GM23338 (cell line): ENCODE measurements around the gene SPPL2C. TPM values are rescaled to one million over a fixed set of nuclear protein-coding genes. Genes with fewer than 3 reads are reported as not detected.

Experiments used
- ATAC-seq: fragments of 200-7000 bp; cut with Tn5 transposase; 3 replicates; pipeline ENCODE4 v1.9.1; 2020
- DNase-seq: peaks from one replicate; pipeline ENCODE4 v3.0.0-alpha.2; 2015; ENCODE audit warnings: low spot score
- H2AFZ ChIP-seq: fragments of 200-600 bp; sonication (generic); 2 replicates; pipeline ENCODE4 v1.8.0; 2016; ENCODE audit warnings: antibody characterized with exemption, mild to moderate bottlenecking, moderate library complexity
- H3F3A ChIP-seq: fragments of 200-600 bp; sonication (generic); replicated peaks from 2 replicates; pipeline ENCODE4 v1.8.0; 2017; ENCODE audit warnings: antibody characterized with exemption, mixed run types, low read depth
- H3K27ac ChIP-seq: fragments of 200-600 bp; sonication (generic); 2 replicates; pipeline ENCODE4 v1.6.1; 2016; ENCODE audit warnings: low read depth
- H3K27me3 ChIP-seq: fragments of 200-600 bp; sonication (generic); 2 replicates; pipeline ENCODE4 v1.8.0; 2016; ENCODE audit warnings: mild to moderate bottlenecking, mixed run types, moderate library complexity; ENCODE audit not compliant: insufficient read depth
- H3K36me3 ChIP-seq: fragments of 200-600 bp; sonication (generic); 2 replicates; pipeline ENCODE4 v1.8.0; 2016; ENCODE audit warnings: mild to moderate bottlenecking; ENCODE audit not compliant: insufficient read depth
- H3K4me1 ChIP-seq: fragments of 200-600 bp; sonication (generic); 2 replicates; pipeline ENCODE4 v1.8.0; 2016; ENCODE audit warnings: mild to moderate bottlenecking, moderate library complexity; ENCODE audit not compliant: insufficient read depth
- H3K4me2 ChIP-seq: fragments of 200-600 bp; sonication (generic); 2 replicates; pipeline ENCODE4 v1.7.1; 2017; ENCODE audit warnings: mixed run types
- H3K4me3 ChIP-seq: fragments of 200-600 bp; sonication (generic); 2 replicates; pipeline ENCODE4 v1.6.1; 2016; ENCODE audit warnings: mixed run types
- H3K79me2 ChIP-seq: fragments of 200-600 bp; sonication (generic); replicated peaks from 2 replicates; pipeline ENCODE4 v1.8.0; 2017; ENCODE audit warnings: mild to moderate bottlenecking; ENCODE audit not compliant: insufficient read depth
- H3K9me2 ChIP-seq: fragments of 200-600 bp; sonication (generic); 2 replicates; pipeline ENCODE4 v1.8.0; 2017; ENCODE audit not compliant: insufficient read depth
- H4K20me1 ChIP-seq: fragments of 200-600 bp; sonication (generic); replicated peaks from 2 replicates; pipeline ENCODE4 v1.8.0; 2017; ENCODE audit warnings: mild to moderate bottlenecking; ENCODE audit not compliant: insufficient read depth
- H3K27ac Mint-ChIP-seq: 2 replicates; pipeline ENCODE4 v1.8.0; 2020; ENCODE audit warnings: inconsistent platforms, mild to moderate bottlenecking, moderate library complexity, mixed read lengths
- H3K27me3 Mint-ChIP-seq: 3 replicates; pipeline ENCODE4 v1.8.0; 2022; ENCODE audit warnings: low read depth, mild to moderate bottlenecking, moderate library complexity, mixed read lengths, inconsistent platforms; ENCODE audit not compliant: insufficient read depth, poor library complexity
- H3K36me3 Mint-ChIP-seq: 3 replicates; pipeline ENCODE4 v1.8.0; 2021; ENCODE audit warnings: low read depth, mild to moderate bottlenecking, inconsistent platforms, moderate library complexity, mixed read lengths
- H3K4me1 Mint-ChIP-seq: 3 replicates; pipeline ENCODE4 v1.8.0; 2020; ENCODE audit warnings: mild to moderate bottlenecking, inconsistent platforms, mixed read lengths
- H3K4me3 Mint-ChIP-seq: 3 replicates; pipeline ENCODE4 v1.8.0; 2021; ENCODE audit warnings: moderate library complexity, mild to moderate bottlenecking, inconsistent platforms, mixed read lengths
- H3K9me3 Mint-ChIP-seq: 3 replicates; pipeline ENCODE4 v1.8.0; 2020; ENCODE audit warnings: moderate library complexity, mild to moderate bottlenecking, inconsistent platforms, mixed read lengths
- CREB1 ChIP-seq: fragments of 250-450 bp; sonication (Bioruptor Pico); IDR thresholded peaks from 2 replicates; pipeline ENCODE4 v1.5.0; 2020; ENCODE audit warnings: low read depth, mild to moderate bottlenecking, moderate library complexity
- CTCF ChIP-seq, 2 experiments: fragments of 200-600 bp in 1 of 2; sonication (generic) in 1 of 2; conservative IDR thresholded peaks; 2 replicates each; pipeline versions ENCODE4 v1.5.1 to v1.6.1; 2016 to 2017; ENCODE audit warnings: antibody characterized with exemption in 2 of 2, low read depth in 2 of 2, mild to moderate bottlenecking in 2 of 2, moderate library complexity in 1 of 2
- EZH2 ChIP-seq: fragments of 200-600 bp; sonication (generic); IDR thresholded peaks from one replicate; pipeline ENCODE4 v1.8.0; 2017; ENCODE audit warnings: antibody characterized with exemption, mild to moderate bottlenecking, low read depth; ENCODE audit not compliant: unreplicated experiment
- EZH2phosphoT487 ChIP-seq: fragments of 200-600 bp; sonication (generic); IDR thresholded peaks from one replicate; pipeline ENCODE4 v1.8.1; 2018; ENCODE audit warnings: antibody characterized with exemption; ENCODE audit not compliant: unreplicated experiment
- STAT1 ChIP-seq: IDR thresholded peaks from one replicate; pipeline ENCODE4 v1.6.1; 2016; ENCODE audit warnings: antibody characterized with exemption; ENCODE audit not compliant: unreplicated experiment
- ZNF114 ChIP-seq: fragments of 250-450 bp; sonication (Bioruptor Pico); IDR thresholded peaks from 2 replicates; pipeline ENCODE4 v1.5.0; 2020; ENCODE audit warnings: mild to moderate bottlenecking, moderate library complexity
- ZNF331 ChIP-seq: fragments of 250-450 bp; sonication (Bioruptor Pico); IDR thresholded peaks from 2 replicates; pipeline ENCODE4 v1.5.0; 2020; ENCODE audit warnings: low read depth, mild to moderate bottlenecking, moderate library complexity
- ZNF462 ChIP-seq: fragments of 250-450 bp; sonication (Bioruptor Pico); IDR thresholded peaks from 2 replicates; pipeline ENCODE4 v1.5.0; 2020; ENCODE audit warnings: mild to moderate bottlenecking, moderate library complexity
- polyA plus RNA-seq: library from polyadenylated mRNA; unstranded; fragments of >200 nt; fragmentation: Nextera tagmentation; extraction: Ambion mirVana; gene quantifications from 2 replicates; pipeline ENCODE4 v1.2.1, GENCODE V29; 2016
- total RNA-seq: library from RNA; depleted of rRNA; stranded (reverse); fragments of >200 nt; shearing (Covaris generic); gene quantifications from 2 replicates; pipeline ENCODE4 v1.2.3, GENCODE V29; 2014
- TF ChIP-seq, protein P1 (sequence below): IDR thresholded peaks from one replicate; pipeline ENCODE4 v1.6.1; 2018; ENCODE audit warnings: antibody characterized with exemption; ENCODE audit not compliant: unreplicated experiment

Gene SPPL2C
- total and polyA plus RNA-seq, 2 experiments from 2014 or later, result 0.14 TPM; not detected in 1

DNA sequence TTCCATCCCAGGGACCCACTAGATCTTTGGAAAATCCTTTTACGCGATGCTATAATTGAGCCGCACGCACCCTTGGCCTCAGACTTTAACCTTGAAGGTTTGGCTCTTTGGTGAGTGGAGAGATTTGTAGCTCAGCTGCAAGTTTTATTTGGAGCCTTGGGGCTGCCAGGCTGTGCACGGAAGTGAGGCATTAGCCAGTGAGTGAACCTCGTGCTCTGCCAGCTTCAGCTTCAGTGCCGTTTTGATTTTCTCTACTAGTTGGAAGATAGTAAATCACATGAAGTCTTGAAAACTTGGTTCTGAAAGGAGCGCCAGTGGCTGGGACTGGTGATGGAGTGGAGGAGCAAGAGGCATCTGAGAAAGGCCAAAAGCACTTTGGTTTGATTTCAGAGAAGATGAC, 43.3 kb upstream of the SPPL2C start:
- H3F3A ChIP-seq, result no peaks in the 10 kb centered on the region
- H3K9me3 Mint-ChIP-seq, result no peaks in the 10 kb centered on the region
- H2AFZ ChIP-seq, result no peak overlapping the region
- TF ChIP-seq ZNF331 (CRISPR knock-in tag), result no peak
- TF ChIP-seq ZNF114 (CRISPR knock-in tag), result no peak
- TF ChIP-seq CTCF (conservative IDR thresholded peaks at IDR 0.05; ENCODE audit: low read depth in 2 of 2), result no peak
- no peak for TF ChIP-seq ZNF462 (CRISPR knock-in tag)
- H3K36me3 ChIP-seq, result no peaks in the 10 kb centered on the region
- no peaks in the 10 kb centered on the region for H4K20me1 ChIP-seq
- no peak; the same call in 2 of the 3 replicates for ATAC-seq
- no peak overlapping the region for H3K4me2 ChIP-seq
- no peak overlapping the region for H3K27ac ChIP-seq
- H3K9me2 ChIP-seq, result no peaks in the 10 kb centered on the region
- no peak overlapping the region for H3K4me3 Mint-ChIP-seq
- H3K27me3 Mint-ChIP-seq, result peaks cover 19% of the 10 kb centered on the region
- no peak overlapping the region for H3K4me3 ChIP-seq
- H3K79me2 ChIP-seq, result no peaks in the 10 kb centered on the region
- H3K4me1 ChIP-seq, result 0 out of 2 replicates have a peak, but pooled peaks cover 5% of the 10 kb centered on the region
- H3K4me1 Mint-ChIP-seq, result peaks cover 9% of the 10 kb centered on the region; the same call in 2 of the 3 replicates
- no peak for DNase-seq
- H3K27me3 ChIP-seq, result no peaks in the 10 kb centered on the region
- H3K36me3 Mint-ChIP-seq, result no peaks in the 10 kb centered on the region
- H3K27ac Mint-ChIP-seq, result no peak overlapping the region

DNA sequence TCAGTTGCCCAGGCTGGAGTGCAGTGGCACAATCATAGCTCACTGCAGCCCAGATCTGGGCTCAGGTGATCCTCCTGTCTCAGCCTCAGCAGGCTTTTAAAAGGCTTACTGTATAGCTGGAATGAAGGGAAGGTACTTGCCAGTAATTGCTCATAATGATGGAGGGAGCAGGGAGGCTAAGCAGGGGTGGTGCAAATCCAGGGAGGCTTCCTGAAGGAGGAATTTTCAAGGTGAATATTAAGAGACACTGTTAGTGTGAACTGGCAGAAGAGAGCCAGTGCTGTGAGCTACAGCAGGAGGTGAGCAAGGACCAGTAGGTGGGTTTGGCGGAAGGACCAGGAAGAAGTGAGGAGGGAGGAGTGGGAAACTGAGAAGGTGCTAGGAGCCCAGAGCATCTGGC, 35.8 kb upstream of the SPPL2C start:
- Histone ChIP-seq H3K9me2 (no peaks in the 10 kb centered on the region), H3K4me2 (no peak overlapping the region), H3F3A (no peaks in the 10 kb centered on the region), H3K36me3 (no peaks in the 10 kb centered on the region), H3K27ac (no peak overlapping the region), H3K79me2 (no peaks in the 10 kb centered on the region), H2AFZ (no peak overlapping the region), H3K4me1 (no peaks in the 10 kb centered on the region), H4K20me1 (no peaks in the 10 kb centered on the region), H3K4me3 (no peak overlapping the region), H3K27me3 (no peaks in the 10 kb centered on the region)
- no peak for DNase-seq
- H3K27me3 Mint-ChIP-seq, result peaks cover 16% of the 10 kb centered on the region
- no peak overlapping the region for H3K27ac Mint-ChIP-seq
- peaks cover 10% of the 10 kb centered on the region for H3K4me1 Mint-ChIP-seq
- no peaks in the 10 kb centered on the region for H3K9me3 Mint-ChIP-seq
- no peaks in the 10 kb centered on the region for H3K36me3 Mint-ChIP-seq
- no peak overlapping the region for H3K4me3 Mint-ChIP-seq
- no peak for ATAC-seq
- no peak for TF ChIP-seq STAT1
- TF ChIP-seq EZH2phosphoT487, result no peak
- TF ChIP-seq, protein P1, sequence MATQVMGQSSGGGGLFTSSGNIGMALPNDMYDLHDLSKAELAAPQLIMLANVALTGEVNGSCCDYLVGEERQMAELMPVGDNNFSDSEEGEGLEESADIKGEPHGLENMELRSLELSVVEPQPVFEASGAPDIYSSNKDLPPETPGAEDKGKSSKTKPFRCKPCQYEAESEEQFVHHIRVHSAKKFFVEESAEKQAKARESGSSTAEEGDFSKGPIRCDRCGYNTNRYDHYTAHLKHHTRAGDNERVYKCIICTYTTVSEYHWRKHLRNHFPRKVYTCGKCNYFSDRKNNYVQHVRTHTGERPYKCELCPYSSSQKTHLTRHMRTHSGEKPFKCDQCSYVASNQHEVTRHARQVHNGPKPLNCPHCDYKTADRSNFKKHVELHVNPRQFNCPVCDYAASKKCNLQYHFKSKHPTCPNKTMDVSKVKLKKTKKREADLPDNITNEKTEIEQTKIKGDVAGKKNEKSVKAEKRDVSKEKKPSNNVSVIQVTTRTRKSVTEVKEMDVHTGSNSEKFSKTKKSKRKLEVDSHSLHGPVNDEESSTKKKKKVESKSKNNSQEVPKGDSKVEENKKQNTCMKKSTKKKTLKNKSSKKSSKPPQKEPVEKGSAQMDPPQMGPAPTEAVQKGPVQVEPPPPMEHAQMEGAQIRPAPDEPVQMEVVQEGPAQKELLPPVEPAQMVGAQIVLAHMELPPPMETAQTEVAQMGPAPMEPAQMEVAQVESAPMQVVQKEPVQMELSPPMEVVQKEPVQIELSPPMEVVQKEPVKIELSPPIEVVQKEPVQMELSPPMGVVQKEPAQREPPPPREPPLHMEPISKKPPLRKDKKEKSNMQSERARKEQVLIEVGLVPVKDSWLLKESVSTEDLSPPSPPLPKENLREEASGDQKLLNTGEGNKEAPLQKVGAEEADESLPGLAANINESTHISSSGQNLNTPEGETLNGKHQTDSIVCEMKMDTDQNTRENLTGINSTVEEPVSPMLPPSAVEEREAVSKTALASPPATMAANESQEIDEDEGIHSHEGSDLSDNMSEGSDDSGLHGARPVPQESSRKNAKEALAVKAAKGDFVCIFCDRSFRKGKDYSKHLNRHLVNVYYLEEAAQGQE, result no peak
- TF ChIP-seq EZH2, result no peak
- TF ChIP-seq CREB1 (CRISPR knock-in tag), result no peak
- no peak for TF ChIP-seq ZNF114 (CRISPR knock-in tag)
